Activated naive CD4-positive, alpha-beta T cell treated with anti-CD3 and anti-CD28 coated beads, Interleukin-2, amount 50 U/mL, for 16 hours (primary cell): Measurements from ENCODE around the gene SPDYE16.
"Not testable (repeated sequence)": the region's sequence is repeated elsewhere in the genome, so short reads cannot be mapped to it uniquely, and the experiment has no call there.

Source experiments
- DNase-seq: peaks from one replicate; pipeline ENCODE4 v3.0.0-alpha.2; 2020

Gene SPDYE16

DNA sequence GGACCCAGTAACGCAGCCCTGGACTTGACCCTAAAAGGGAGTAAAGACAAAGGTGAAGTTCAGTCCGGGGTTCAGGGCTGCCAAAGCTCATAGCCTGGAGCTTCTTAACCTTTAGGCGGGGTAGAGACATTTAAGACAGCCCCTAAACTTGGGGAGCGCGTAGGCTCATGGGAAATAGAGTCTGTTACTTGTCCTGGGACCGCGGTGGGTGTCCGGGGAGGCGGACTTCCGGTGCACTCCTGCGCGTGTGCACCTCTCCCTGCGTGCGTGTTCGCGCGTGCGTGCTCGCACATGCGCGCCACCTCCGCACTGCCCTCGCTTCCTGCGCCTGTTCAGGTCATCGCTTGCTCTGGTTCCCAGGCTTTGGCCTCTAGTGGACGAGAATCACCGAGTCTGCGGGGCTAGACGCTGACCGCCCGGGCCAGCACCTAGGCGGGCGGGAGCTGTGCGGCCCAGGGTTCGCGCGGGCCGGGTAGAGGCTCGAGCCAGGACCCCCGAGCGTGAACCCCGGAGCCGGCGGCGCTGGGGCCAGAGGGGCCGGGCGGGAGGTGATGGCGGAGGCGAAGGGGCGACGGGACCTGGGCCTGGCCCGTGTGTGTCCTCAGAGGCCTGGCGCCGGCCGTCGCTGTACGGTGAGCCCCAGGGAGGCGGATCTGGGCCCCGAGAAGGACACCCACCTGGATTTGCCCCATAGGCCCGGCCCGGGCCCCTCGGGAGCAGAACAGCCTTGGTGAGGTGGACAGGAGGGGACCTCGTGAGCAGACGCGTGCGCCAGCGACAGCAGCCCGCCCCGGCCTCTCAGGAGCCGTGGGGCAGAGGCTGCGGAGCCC, 6.1 kb upstream of the SPDYE16 start:
- DNase-seq: peak; percentile 92

- not testable (repeated sequence) for DNase-seq
These were observed 11.5 kb downstream of the SPDYE16 start for GRCh38 chr7:76531643-76532042.

DNA sequence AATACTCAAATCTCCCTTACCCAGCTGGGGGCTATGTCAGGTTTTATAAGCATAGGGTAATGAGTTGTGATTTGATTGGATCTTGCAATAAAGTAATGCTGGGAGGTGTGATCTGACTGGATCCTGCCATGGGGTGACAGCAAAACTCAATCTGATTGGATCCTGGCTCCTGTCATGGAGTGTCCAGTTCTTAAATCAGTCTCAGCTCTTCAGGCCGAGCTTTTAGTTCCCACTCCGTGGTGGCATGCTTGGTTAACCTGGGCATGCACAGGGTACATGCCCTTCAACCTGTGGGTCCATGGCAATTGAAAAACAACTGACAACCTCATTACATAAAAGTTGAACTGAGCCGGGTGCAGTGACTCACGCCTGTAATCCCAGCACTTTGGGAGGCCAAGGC, 16.9 kb downstream of the SPDYE16 start:
- not testable (repeated sequence) for DNase-seq

GRCh38 chr7:76516932-76517331, 26.2 kb downstream of the SPDYE16 start:
- DNase-seq: not testable (repeated sequence)

GRCh38 chr7:76515999-76516443, 27.1 kb downstream of the SPDYE16 start:
- peak; percentile 46 for DNase-seq

GRCh38 chr7:76514926-76515771, 27.9 kb downstream of the SPDYE16 start:
- no peak for DNase-seq

GRCh38 chr7:76513817-76514799, 29.0 kb downstream of the SPDYE16 start:
- DNase-seq: no peak

DNA sequence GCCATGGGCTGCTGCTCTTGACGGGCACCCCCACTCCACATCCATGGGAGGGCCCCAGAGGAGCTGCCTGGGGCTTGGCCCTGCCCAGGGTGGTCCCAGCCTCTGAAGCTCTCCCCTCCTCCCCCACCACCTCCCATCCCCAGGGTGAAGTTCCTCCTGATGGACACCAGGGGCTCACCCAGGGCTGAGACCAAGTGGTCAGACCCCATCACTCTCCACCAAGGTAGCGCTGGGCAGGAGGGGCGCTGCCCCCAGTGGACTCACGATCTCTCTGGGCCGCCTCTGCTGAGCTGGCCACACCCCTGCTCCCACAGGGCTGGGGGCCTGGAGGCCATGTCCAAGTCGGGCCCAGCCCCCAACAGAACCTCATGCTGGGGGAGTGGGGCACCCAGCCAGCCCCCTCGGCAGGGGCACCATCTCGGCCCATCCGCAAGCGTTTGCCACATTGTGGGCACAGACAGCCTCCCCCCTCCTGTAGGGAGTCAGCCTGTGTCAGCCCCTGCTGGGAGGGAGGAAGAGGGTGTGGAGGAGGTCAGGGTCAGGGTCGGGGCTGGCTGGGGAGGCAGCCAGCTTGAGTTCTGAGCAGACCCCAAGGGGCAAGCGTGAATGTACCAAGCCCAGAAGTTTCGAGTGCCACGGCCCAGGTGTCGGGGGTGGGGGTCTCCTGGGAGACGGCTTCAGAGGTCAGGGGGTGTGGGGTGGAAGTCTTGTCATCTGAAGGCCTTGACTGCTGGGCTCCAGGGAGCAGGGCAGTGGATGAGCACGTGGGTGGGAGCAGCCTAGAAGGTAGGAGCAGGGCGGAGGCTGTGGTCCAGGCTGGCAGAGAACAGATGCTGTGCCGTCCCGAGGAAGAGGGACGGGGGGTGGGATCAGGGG, 29.9 kb downstream of the SPDYE16 start:
- DNase-seq: peak; percentile 19

DNA sequence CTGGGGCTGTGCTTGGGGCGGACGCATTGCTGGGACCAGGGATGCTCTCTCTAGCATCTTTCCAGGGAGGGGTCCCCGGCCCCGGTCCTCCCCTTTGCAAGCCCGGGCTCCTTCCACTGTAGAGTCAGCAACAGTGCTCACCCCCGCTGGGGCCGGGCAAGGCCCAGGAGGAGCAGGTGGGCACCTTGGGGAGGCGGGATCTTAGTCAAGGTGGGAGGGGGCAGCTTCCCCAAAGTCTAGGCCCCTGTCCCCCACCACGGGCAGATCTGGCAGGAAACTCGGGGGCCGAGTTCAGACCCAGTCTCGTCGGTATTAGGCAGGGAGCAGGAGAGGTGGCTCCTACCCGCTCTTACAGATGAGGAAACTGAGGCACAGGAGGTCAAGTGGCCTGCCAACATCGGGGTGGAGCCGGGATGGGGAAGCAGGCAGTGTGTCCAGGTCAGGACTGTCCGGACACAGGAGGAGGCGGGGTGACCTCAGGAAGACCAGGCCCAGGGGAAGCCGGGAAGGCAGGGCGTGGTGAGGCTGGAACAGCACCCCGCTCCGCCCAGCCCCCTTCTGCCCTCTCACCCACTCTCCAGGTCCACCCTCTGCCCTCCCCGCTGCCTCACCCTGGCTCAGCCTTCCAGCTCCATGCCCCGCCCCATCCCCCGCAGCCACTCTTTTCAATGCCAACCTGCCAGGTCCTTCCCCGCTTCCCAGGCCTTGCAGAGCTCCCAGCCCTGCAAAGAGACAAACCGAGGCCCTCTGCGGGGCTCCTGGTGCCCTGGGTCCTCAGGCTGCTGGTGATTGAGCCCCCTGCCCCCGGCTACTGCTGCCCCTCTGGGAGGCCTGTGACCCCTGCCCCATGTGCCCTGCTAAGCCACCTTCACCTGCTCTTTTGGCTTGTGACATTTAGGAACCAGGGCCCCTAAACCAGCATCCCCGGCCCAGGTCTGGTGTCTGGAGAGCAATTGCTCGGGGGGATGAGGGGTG, 30.9 kb downstream of the SPDYE16 start:
- not testable (repeated sequence) for DNase-seq

GRCh38 chr7:76511200-76511910, 31.7 kb downstream of the SPDYE16 start:
- not testable (repeated sequence) for DNase-seq

GRCh38 chr7:76509931-76510877, 32.9 kb downstream of the SPDYE16 start, which contains the start of gene UPK3B:
Gene UPK3B (plus strand): TSS chr7:76510552. CDS start chr7:76510653, 101 bp downstream.
- DNase-seq: no peak

GRCh38 chr7:76507723-76508406, 35.2 kb downstream of the SPDYE16 start:
- DNase-seq: no peak

DNA sequence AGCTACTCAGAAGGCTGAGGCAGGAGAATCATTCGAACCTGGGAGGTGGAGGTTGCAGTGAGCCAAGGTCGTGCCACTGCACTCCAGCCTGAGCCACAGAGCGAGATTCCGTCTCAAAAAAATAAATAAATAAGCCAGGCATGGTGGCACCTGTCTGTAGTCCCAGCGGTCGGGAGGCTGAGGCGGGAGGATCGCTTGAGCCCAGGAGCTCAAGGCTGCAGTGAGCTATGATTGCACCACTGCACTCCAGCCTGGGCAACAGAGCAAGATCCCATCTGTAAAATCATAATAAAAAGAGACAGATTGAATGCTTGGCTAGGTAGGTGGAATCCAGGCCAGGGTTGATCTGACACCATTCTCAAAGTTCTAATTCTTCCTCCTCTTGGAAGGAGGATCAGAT, 36.5 kb downstream of the SPDYE16 start:
- DNase-seq: not testable (repeated sequence)

DNA sequence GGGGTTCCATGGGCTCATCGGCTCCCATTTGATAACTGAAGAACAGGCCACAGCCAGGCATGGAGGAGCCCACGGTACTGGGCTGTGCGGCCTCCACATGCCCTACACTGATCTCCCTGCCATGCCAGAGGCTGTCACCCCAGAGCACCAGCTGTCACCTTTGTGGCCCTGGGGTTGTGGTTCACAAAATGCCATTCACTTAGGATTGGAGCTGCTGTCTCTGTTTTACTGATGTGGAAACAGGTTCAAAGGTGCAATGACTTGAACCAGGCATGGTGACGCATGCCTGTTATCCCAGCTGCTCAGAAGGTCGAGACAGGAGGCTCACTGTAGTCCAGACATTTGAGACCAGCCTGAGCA, 37.0 kb downstream of the SPDYE16 start:
- DNase-seq: no peak

DNA sequence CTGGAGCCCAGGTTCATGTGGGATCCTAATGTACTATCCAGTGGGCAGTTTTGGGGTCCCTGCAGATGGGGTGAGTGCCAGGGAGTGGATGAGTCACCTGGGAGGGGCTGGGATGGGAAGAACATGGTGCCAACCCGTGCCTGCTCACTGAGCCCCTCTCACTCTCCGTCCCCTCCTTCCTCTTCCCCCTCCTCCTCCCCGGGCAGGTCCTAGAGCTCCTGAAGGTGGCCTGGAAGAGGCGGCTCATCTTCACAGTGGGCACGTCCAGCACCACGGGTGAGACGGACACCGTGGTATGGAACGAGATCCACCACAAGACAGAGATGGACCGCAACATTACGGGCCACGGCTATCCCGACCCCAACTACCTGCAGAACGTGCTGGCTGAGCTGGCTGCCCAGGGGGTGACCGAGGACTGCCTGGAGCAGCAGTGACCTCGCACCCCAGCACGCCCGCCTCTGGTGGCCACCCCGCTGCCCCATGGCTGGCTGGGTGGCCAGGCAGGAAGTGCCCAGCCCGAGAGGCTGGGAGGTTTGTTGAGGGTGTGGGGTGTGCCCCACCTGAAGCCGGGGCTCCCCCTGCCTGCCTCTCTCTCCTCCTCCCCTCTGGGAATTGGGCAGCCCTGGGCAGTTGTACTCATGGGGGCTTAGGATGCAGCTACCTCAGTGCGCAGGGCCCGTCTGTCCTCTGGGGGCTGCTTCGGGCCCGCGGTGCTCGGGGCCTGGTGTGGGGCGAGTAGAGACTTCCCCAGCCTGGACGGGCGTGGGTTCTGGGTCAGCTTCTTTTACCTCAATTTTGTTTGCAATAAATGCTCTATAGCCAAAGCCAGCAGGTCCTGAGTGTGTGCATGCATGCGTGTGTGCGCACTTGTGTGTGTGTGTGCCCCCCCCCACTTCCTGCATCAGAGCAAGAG, 37.7 kb downstream of the SPDYE16 start:
- no peak for DNase-seq

DNA sequence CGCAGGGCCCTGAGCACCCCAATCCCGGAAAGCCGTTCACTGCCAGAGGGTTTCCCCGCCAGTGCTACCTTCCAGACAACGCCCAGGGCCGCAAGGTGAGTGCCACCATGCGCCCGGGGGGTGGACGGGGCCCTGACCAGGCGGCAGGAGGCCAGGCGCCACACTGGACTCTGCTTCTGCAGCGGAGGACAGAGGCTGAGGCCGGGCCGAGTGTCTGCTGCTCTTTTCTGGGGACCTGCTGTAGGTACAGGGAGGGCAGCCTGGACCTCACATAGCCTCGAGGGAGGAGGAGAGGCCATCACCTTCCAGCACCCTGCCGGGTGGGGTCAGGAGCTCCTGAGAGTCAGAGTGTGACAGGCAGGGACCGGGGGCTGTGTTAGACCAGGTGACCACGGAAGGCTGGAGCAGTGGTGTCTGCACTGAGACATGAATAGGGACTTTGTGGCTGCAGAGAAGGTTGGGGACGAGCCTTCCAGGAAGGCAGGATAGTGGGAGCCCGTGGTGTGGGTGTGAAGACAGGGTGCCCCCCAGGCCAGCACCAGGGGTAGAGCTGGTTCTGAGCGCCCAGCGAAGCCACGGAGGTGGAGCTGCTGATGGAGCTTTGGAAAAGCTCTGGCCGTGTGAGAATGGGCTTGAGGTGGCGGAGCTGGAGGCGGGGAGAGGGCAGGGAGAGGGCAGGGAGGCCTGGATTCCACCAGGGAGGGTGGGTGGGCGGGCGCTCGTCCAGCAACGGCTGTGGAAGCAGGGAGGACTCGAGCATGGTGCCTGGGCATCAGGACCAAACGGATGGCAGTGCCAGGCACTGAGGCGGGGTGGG, 38.5 kb downstream of the SPDYE16 start:
- DNase-seq: not testable (repeated sequence)
